GM19023 (cell line): ENCODE measurements around the gene BTBD9.

Source experiments
- ATAC-seq: cut with Tn5 transposase; IDR thresholded peaks from one replicate; pipeline ENCODE4 v1.9.1; 2021; ENCODE audit warnings: mild to moderate bottlenecking, moderate library complexity; ENCODE audit not compliant: unreplicated experiment

BTBD9 gene

DNA sequence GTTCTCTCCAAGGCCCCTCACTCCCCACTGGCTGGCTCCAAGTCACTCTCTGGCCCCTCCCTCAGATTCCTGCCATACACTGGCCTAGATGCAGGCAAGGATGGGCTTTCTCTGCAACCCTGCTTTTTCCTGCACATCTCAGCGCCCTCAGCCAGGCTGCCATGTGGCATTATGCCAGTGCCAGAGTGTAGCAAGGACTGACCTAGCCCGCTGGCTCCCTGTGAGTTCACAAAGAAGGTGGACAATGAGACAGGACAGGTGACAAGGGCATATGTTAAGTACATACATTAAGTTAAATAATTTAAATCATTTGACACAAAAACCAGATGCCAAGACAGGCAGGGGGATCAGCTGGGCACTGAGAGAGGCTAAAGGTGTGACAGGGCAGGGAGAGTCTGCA, 425.6 kb downstream of the BTBD9 start:
- ATAC-seq, result no peak

GRCh38 chr6:38213251-38213658, 426.5 kb downstream of the BTBD9 start:
- no peak for ATAC-seq

DNA sequence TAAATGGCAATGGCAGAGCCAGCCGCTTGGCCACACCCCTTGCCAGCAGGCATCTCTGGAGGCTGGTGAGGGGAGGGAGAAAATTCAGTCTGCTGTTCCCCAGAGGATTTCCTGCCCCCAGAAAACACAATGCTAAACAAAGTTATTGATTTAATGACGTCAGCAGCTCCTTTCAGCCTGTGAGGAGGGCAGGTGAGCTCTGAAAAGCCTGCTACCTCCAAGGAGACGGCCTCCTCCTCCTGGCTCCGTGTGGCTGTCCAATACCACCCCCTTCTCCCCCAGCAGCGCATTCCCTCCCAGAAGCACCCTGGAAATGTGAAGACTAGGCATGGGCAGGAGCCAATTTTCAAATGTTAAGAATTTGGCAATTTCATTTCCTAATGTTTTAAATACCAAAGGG, 427.1 kb downstream of the BTBD9 start:
- no peak for ATAC-seq

- no peak for ATAC-seq
These were observed 427.6 kb downstream of the BTBD9 start for GRCh38 chr6:38212116-38212515.

DNA sequence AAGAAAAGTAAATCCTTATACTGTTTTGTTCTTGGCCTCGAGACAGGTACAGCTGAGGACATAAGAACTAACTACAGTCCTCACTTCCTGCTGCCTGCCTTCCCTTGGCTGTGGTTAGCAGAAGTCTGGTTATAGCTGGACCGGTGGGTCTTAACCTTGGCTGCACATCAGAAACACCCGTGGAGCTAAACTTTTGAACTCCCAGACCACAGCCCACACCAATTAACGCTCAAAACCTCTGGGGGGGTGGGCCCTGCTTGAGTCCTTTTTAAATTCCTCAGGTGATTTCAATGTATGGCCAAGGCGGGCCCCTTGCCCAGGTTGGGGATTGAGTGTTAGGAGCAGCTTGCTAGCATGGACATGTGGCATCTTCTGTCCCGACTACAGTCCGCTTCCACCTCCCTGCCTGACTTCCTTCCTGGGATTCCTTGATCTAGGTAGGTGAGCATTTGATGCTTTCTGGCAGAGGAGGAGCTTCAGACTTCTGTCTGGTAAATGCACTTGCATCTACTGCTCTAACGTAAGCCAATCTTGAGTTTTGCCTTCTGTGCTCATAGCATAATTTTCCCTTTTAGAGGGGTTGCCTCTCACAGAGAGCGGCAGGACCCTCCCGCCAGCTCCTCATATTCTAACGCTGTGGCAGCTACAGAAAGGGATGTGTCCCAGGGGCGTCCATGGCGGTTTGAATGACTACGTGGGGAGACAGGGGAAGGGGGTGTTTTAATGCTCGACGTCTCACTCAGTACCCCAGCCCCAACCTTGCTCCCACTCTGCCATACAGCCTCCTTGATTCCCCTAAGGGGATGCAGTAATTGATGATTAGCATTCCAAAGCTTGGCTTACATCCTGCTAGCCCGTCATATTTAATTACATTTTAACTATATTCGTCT, 430.1 kb downstream of the BTBD9 start:
- ATAC-seq, result no peak

DNA sequence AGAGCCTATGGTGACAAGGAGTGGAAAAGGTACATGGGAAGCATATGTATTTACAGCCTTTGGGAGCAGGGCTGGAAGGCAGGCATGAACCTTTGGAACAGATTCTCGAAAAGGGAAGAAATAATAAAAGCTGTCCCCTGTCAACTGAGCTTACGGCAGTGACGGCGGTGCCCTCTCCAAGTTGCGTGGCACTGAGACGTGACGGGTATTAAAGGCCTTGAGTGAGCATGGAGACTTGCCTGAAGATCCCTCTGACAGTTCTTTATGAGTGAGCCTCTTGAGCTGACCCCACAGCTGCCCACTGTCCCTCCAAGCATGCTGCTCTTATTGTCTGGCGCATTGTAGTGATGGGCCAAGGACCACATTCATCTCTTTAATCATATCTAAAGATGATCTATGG, 431.7 kb downstream of the BTBD9 start:
- ATAC-seq, result no peak

DNA sequence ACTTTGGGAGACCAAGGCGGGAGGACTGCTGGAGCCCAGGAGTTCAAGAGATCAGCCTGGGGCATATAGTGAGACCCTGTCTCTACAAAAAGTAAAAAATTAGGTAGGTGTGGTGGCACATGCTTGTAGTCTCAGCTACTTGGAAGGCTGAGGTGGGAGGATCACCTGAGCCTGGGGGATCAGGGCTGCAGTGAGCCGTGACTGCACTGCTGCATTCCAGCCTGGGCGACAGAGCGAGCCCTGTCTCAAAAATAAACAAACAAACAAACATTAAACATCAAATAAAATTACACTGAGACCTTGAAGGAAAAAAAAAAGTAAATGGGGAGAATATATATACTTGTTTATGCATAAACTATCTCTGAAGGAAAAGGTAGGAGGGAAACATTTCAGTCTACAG, 432.4 kb downstream of the BTBD9 start:
- ATAC-seq, result no peak

DNA sequence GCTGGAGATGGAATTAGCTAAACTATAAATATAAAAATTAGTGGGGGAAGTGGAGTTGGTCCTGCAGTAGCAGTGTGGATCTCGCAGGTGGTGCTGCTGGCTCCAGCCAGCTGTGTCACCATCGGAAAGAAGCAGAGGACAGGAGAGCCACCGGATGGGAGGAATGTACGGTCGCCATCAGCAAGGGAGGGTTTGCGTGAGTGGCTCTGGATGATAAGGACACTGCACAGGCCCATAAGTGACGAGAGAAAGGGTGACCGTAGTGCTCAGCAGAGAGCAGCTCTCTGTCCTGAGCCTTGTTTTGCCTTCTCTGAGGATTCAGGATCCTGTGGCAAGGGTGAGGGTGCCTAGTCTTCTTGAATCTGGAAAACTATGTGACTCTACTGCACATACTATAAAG, 441.5 kb downstream of the BTBD9 start:
- ATAC-seq, result no peak

- ATAC-seq, result no peak
These were observed 444.6 kb downstream of the BTBD9 start for GRCh38 chr6:38195113-38195635.

GRCh38 chr6:38194589-38194988, 445.1 kb downstream of the BTBD9 start:
- ATAC-seq, result no peak

DNA sequence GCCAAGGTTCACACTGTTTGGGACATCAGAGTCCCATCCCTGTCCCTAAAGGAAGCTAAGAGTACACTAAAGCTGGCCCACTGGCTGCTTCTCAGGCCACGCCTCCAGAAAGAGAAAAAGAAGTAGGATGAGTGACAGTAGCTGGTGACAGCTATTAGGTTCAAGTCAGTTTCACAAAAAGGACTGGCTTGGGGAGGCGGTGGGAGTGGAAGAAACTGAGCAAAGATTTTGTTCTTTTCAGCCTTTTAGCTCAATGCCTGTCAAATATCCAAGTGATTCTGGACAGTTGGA, 445.5 kb downstream of the BTBD9 start:
- no peak for ATAC-seq

DNA sequence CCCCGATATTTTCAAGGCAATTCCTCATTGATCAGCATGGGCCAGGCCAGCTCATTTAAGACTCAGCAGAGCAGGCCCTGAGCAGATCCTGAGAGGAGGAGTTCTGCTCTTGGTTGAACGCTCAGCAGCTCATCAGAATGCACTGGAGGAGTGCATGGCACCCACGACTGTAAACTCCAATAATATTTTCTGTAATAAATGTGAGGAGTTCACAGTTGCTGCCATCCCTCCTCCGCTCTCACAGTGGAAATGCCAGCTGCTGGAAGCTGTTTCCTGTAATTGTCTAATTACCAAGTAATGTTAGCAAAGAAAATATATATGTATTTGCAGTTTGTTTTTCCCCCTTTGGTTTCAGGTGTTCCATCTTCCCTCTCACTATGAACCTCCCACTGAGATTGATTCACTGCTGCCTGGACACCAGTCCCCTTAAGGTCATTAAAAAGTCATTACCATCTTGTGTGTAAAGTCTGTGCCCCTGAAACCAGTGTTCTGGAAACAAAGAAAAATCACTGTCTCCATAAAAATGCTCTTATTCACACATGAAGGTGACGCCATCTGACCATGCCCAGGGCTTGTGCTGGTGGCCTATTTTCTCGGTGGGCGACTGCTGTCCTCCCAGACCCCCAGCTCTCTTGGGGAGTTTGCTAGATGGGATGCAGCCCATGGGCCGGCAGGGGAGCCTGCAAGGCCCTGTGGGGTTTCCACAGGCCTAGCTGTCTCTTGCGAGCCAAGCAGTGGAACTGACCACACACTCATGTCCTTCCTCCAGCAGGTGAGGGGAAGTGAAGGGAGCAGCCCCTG, 446.0 kb downstream of the BTBD9 start:
- ATAC-seq, result no peak

DNA sequence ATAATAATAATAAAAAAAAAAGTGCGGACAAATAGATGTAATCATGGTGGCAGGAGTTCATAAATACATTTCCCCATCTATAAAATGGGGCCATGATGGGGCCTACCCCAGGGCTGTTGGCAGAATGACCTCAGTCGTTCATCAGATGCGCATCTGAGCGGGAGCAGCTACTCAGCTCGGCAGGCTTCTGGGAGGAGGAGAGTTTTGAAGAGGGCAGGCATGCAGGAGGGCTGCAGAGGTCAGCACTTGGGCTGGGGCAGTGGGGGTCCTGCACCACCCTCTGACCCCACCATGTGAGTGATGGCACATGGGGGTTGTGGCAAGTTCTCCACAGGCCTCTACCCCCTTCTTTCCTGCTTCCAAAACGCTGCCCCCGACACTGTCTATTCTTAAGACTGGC, 446.7 kb downstream of the BTBD9 start:
- ATAC-seq, result no peak

DNA sequence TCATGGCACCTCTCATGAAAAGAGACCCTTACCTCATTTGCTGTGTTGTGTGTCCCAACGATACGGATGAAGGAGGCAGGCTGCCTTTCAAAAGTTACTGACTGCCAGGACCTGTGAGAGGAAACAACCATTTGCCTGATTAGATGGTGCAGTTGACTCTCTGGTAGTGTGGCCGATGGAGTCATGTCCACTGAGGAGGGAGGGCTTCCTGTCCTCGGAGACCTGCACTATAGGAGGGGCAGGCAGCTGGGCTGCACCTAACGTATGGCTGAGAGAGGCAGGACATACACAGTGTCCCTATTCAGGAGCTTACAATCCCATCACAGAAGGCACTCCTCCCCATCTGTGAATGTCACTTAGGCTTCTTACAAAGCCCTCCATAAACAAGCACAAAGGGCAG, 447.2 kb downstream of the BTBD9 start:
- ATAC-seq, result no peak

DNA sequence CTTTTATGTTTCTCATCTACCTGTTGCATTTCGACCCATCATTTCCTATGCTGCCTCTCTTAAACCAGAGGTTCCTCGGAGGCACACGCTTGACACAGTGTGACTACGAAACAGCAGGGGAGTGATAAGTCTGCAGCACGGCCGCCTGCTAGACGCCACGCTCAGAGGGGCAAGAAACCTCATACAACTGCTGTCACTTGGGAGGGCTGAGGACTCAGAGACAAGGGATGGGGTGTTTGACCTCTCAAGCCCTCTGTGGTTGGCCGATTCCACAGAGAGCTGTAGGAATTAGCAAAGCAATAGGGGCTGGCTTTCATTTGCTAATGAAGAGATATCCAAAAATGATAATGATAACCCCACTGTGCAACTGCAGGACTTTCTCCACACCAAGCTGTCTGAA, 447.7 kb downstream of the BTBD9 start:
- no peak for ATAC-seq

GRCh38 chr6:38191418-38191817, 448.3 kb downstream of the BTBD9 start:
- ATAC-seq, result no peak

DNA sequence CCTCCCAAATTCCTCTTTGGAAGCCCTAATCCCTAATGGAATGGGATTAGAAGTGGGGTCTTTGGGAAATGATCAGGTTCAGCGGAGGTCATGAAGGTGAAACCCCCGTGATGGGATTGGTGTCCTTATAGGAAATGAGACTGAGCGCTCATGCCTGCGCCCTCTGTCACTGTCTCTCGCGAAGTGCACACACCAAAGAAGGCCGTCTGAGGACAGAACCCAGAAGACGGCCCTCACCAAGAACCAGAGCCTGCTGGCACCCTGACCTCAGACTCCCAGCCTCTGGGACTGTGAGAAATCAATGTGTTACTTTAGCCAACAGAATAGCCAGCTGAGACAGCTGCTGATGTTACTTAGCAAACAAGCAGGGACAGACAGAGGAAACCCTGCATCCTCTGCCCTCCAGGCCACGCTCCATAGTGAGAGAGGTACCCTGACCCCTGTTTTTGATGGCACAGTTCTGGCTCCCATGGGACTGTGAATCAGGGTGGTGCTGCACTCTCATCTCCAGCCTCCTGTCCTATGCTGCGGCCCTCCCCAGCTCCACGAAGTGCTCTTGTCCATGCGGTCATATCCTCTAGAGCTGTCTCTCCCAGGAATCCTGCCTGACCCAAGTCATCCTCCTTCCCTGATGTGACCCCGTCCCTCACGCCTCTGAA, 450.9 kb downstream of the BTBD9 start:
- no peak for ATAC-seq

DNA sequence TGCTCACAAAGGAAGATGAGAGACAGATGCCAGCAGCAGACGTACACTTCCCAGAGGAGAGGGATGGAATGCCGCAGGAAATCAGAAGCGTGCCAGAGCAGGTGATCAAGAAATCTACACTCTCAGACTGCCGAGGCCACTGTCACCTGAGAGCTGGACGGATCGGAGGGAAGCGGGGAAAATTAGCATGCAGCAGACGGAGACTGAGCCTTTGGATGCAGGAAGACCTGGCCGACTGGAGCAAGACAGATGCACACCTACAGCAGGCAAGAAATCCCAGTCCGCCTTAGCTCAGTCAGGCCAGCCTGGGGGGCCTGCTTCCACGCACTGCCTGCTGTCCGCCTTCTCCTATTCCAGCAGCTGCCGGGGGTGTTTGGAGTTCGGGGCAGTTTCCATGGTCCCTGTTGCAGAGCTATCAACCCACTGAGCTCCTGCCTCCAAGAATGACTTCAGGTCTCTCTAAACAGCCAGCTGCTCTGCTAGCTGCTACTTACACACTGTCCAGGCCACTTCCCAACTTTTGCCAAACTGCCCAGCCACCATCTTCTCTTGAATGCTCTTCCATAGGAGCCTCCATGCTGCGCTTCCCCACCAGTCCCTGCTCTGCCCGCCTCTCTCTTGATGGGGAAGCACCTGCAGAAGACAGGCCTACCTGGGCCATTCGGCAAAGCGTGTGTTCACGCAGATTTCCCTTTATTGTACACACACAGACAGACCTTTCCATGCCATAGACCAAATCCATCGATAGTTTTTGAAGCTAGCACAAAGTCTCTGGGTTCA, 451.7 kb downstream of the BTBD9 start:
- no peak for ATAC-seq

DNA sequence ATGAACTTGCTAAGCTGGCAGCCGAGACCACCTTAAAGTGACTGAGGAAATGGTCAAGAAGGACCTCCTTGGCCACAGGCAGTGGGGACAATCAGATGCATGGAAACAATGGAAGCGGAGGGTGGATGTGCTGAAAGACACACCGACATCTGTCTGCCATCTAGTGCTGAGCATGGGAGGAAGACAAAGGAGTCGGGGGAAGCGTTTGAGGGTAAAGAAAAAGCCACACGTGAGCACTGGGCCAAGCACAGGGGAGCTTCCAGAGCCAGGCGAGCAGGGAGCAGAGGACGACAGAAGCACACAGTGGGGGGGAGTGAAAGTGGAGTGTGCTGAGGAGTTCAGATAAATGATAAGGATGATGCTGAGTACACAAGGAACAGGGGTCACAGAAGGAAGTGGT, 452.4 kb downstream of the BTBD9 start:
- ATAC-seq, result no peak

DNA sequence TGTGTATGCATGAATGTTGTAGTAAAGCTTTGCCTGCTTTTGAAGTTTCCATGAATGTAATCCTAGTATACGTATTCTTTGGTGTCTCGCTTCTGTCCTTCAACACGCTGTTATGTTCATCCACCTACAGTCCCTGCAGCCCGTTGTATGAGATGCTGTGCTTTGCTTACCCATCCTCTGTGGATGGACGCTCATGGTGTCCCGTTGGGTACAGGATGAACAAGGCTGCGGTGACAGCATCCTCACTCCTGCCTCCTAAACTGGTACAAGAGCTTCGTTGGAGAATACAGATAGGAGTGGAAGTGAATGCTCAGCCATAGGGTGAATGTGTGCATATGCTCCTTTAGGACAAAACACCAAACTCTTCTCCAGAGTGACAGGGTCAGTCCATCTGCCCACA, 454.0 kb downstream of the BTBD9 start:
- no peak for ATAC-seq

DNA sequence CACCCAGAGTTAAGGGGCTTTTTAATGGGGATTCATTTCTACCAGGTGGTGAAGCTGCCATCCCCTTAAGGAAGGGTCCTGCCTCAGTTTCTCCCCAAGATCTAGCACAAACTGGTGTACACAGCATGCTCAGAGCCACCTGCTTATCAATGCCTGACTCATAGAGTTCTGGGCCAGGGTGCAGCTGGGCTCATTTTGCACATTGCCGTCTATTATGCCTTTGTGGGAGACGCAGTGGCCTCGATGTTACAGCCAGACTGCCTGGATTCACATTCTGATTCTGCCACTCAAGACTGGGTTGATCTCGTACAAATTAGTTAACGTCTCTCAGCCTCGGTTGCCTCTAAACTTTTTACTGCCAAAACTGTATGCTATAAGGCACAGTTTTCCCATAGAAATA, 454.5 kb downstream of the BTBD9 start:
- no peak for ATAC-seq
